B cell (primary cell): Measurements from ENCODE around the gene DCAKD. TPM values are rescaled to one million over a fixed set of nuclear protein-coding genes. Genes with fewer than 3 reads are reported as not detected.

Source experiments
- ATAC-seq: fragments of 200-7000 bp; cut with Tn5 transposase; one replicate; pipeline ENCODE4 v1.10.0; 2021; ENCODE audit warnings: low read depth, mild to moderate bottlenecking, moderate number of reproducible peaks, moderate library complexity
- CTCF ChIA-PET: fragments of 350-600 bp; sonication (Branson Sonifier 250); formaldehyde crosslinking; loops from one replicate; lab custom pipeline; 2021; ENCODE audit warnings: antibody characterized with exemption, inconsistent platforms; lab: Charles Lee
- POLR2A ChIA-PET: fragments of 350-600 bp; sonication (Branson Sonifier 250); formaldehyde crosslinking; loops from one replicate; lab custom pipeline; 2021; ENCODE audit warnings: antibody characterized with exemption; lab: Charles Lee
- DNase-seq: peaks from one replicate; pipeline ENCODE4 v3.0.0; 2013
- H2AFZ ChIP-seq: 2 replicates; pipeline ENCODE4 v1.6.1; 2012; ENCODE audit warnings: mild to moderate bottlenecking, low read depth, low read length; ENCODE audit not compliant: insufficient read depth, poor library complexity, severe bottlenecking
- H3K27ac ChIP-seq, 2 donors: 1 replicate in 1 of 2; 2 replicates in 1 of 2; pipeline ENCODE4 v1.5.1; 2012 to 2013; ENCODE audit warnings: low read length in 2 of 2, mild to moderate bottlenecking in 2 of 2, moderate library complexity in 1 of 2
- H3K27me3 ChIP-seq, 4 experiments: fragments of 200-600 bp in 1 of 4; sonication (generic) in 1 of 4; replicated peaks in 1 of 4; 1 replicate in 2 of 4; 2 replicates in 2 of 4; pipeline versions ENCODE4 v1.6.1 to v1.7.0; 2013 to 2016; ENCODE audit warnings: low read length in 3 of 4, mild to moderate bottlenecking in 2 of 4, mixed read lengths in 1 of 4, moderate library complexity in 1 of 4; ENCODE audit not compliant: insufficient read depth in 4 of 4, control insufficient read depth in 3 of 4; ENCODE audit errors: control extremely low read depth in 1 of 4
- H3K36me3 ChIP-seq, 2 experiments: replicated peaks in 1 of 2; 1 replicate in 1 of 2; 2 replicates in 1 of 2; pipeline versions ENCODE4 v1.6.1 to v1.7.1; 2013; ENCODE audit warnings: low read length in 1 of 2; ENCODE audit not compliant: insufficient read depth in 2 of 2, control insufficient read depth in 1 of 2; ENCODE audit errors: control extremely low read depth in 1 of 2, extremely low read depth in 1 of 2
- H3K4me1 ChIP-seq, 2 donors: fragments of 200-600 bp in 1 of 2; sonication (generic) in 1 of 2; 1 replicate in 1 of 2; 2 replicates in 1 of 2; pipeline versions ENCODE4 v1.5.1 to v1.6.1; 2013 to 2017; ENCODE audit warnings: low read length in 2 of 2; ENCODE audit not compliant: control insufficient read depth in 2 of 2, insufficient read depth in 2 of 2
- H3K4me2 ChIP-seq: replicated peaks from 2 replicates; pipeline ENCODE3; 2012; ENCODE audit warnings: mild to moderate bottlenecking, low read depth, low read length; ENCODE audit not compliant: poor library complexity, severe bottlenecking
- H3K4me3 ChIP-seq, 5 experiments: fragments of 200-600 bp in 1 of 5; sonication (generic) in 1 of 5; 1 replicate in 3 of 5; 2 replicates in 2 of 5; pipeline versions ENCODE4 v1.5.1 to v1.7.0; 2011 to 2016; ENCODE audit warnings: low read length in 4 of 5, mild to moderate bottlenecking in 4 of 5, low read depth in 2 of 5, control low read depth in 1 of 5, moderate library complexity in 1 of 5; ENCODE audit not compliant: insufficient read depth in 1 of 5; ENCODE audit errors: control extremely low read depth in 1 of 5, extremely low read depth in 1 of 5
- H3K79me2 ChIP-seq: fragments of 200-600 bp; sonication (generic); one replicate; pipeline ENCODE4 v1.6.0; 2016; ENCODE audit warnings: low read length; ENCODE audit not compliant: control insufficient read depth, insufficient read depth
- H3K9ac ChIP-seq: fragments of 200-600 bp; sonication (generic); 2 replicates; pipeline ENCODE4 v1.6.1; 2017; ENCODE audit warnings: mild to moderate bottlenecking, low read length, moderate library complexity
- H3K9me3 ChIP-seq, 3 donors: one replicate each; pipeline versions ENCODE4 v1.6.1 to v1.7.1; 2013; ENCODE audit warnings: low read length in 2 of 3; ENCODE audit not compliant: control insufficient read depth in 2 of 3, insufficient read depth in 1 of 3; ENCODE audit errors: control extremely low read depth in 1 of 3
- H4K20me1 ChIP-seq: 2 replicates; pipeline ENCODE4 v1.6.0; 2012; ENCODE audit warnings: mild to moderate bottlenecking, low read length; ENCODE audit not compliant: insufficient read depth, control insufficient read depth, poor library complexity, severe bottlenecking
- H3K27ac Mint-ChIP-seq: one replicate; pipeline ENCODE4 v1.8.0; 2021; ENCODE audit warnings: mixed read lengths
- H3K27me3 Mint-ChIP-seq: one replicate; pipeline ENCODE4 v1.8.0; 2021; ENCODE audit warnings: mixed read lengths
- H3K4me1 Mint-ChIP-seq: one replicate; pipeline ENCODE4 v1.8.0; 2021; ENCODE audit warnings: mixed read lengths
- H3K4me3 Mint-ChIP-seq: one replicate; pipeline ENCODE4 v1.8.0; 2021; ENCODE audit warnings: mixed read lengths
- H3K9me3 Mint-ChIP-seq: one replicate; pipeline ENCODE4 v1.8.0; 2022; ENCODE audit warnings: mixed read lengths; ENCODE audit not compliant: insufficient read depth
- CTCF ChIP-seq: fragments of 200-600 bp; IDR thresholded peaks from one replicate; pipeline ENCODE4 v1.8.0; 2022; ENCODE audit warnings: antibody characterized with exemption, mild to moderate bottlenecking
- EZH2 ChIP-seq: IDR thresholded peaks from 2 replicates; pipeline ENCODE4 v1.6.1; 2012; ENCODE audit warnings: borderline replicate concordance, low read depth, mild to moderate bottlenecking, moderate library complexity, low read length; ENCODE audit not compliant: insufficient read depth, poor library complexity, severe bottlenecking
- WGBS: methylation state at CpG from one replicate; pipeline ENCODE4 v1.1.5; 2013; ENCODE audit warnings: missing lambda C conversion rate; ENCODE audit not compliant: insufficient coverage; 5-methylcytosine and 5-hydroxymethylcytosine counted together
- intact Hi-C: fragments of 100-400 bp; cut with micrococcal nuclease; formaldehyde crosslinking; loops from one replicate; pipeline ENCODE4 v1.10.0; 2022
- polyA plus RNA-seq: library from polyadenylated mRNA; depleted of rRNA; stranded (reverse); fragments of >200 nt; gene quantifications from 2 replicates; pipeline ENCODE4 v1.2.3, GENCODE V29; 2012
- total RNA-seq, 2 donors: library from RNA; stranded (reverse); fragments of 120-200 nt in 1 of 2; gene quantifications; 1 replicate in 1 of 2; 2 replicates in 1 of 2; pipeline versions ENCODE4 v1.2.3 to v1.2.4, GENCODE V29; 2013 to 2022

Gene DCAKD
- total and polyA plus RNA-seq, 2 donors (not counting 1 experiment from before 2014, with no cell fraction given) = 20.6 to 31.5 TPM

GRCh38 chr17:45018514-45018847 is 33.0 kb downstream of the DCAKD start:
- peak overlapping the region; percentile 58 for H3K9ac ChIP-seq
- H3K4me1 ChIP-seq = peaks cover 27 to 28% of the 10 kb centered on the region in 2 donors
- TF ChIP-seq EZH2 (no peak), CTCF (no peak)
- H3K36me3 ChIP-seq = no peaks in the 10 kb centered on the region
- Mint-ChIP-seq H3K27ac (no peak overlapping the region), H3K27me3 (peaks cover 39% of the 10 kb centered on the region), H3K4me1 (peaks cover 27% of the 10 kb centered on the region), H3K4me3 (peak overlapping the region; percentile 88), H3K9me3 (no peaks in the 10 kb centered on the region)
- CTCF ChIA-PET = interaction anchor here (8.5 kb wide), 1 partner anchor 98 kb away, joined by 95 read pairs; no protein-coding TSS in a partner anchor
- peaks cover 0 to 43% (median 34%) of the 10 kb centered on the region in 4 experiments for H3K27me3 ChIP-seq
- POLR2A ChIA-PET = no interaction called here
- peak overlapping the region; percentile 88 for H3K4me2 ChIP-seq
- 11% methylated on average over 2 of the region's 4 CpGs for WGBS
- no peak overlapping the region for H3K27ac ChIP-seq
- H3K4me3 ChIP-seq = peak overlapping the region in 2 of 5 experiments; percentile 30 to 56
- ATAC-seq = no peak
- peaks cover 0 to 16% (median 0%) of the 10 kb centered on the region in 3 donors for H3K9me3 ChIP-seq
- H4K20me1 ChIP-seq = no peaks in the 10 kb centered on the region
- peak overlapping the region; percentile 58 for H2AFZ ChIP-seq
- intact Hi-C loops = no loop called here
- H3K79me2 ChIP-seq = no peaks in the 10 kb centered on the region
- DNase-seq = peak; percentile 22

- H3K4me1 ChIP-seq = peaks cover 19 to 28% of the 10 kb centered on the region in 2 donors
- WGBS = 71% methylated on average over 4 of the region's 5 CpGs
- no peak overlapping the region for H2AFZ ChIP-seq
- H3K79me2 ChIP-seq = no peaks in the 10 kb centered on the region
- POLR2A ChIA-PET = interaction anchor here (0.7 kb wide), 1 partner anchor 244 kb away, joined by 4 read pairs; no protein-coding TSS in a partner anchor
- ATAC-seq (no peak), DNase-seq (no peak)
- no peak overlapping the region for H3K4me3 Mint-ChIP-seq
- H3K9ac ChIP-seq = no peak overlapping the region
- no peak overlapping the region for H3K4me2 ChIP-seq
- H3K9me3 ChIP-seq = peaks cover 0 to 16% (median 0%) of the 10 kb centered on the region in 3 donors
- no peaks in the 10 kb centered on the region for H3K36me3 ChIP-seq
- H3K27ac ChIP-seq = no peak overlapping the region
- H3K27me3 Mint-ChIP-seq = peaks cover 39% of the 10 kb centered on the region
- peaks cover 24% of the 10 kb centered on the region for H3K4me1 Mint-ChIP-seq
- no peaks in the 10 kb centered on the region for H4K20me1 ChIP-seq
- no peak for TF ChIP-seq CTCF
- TF ChIP-seq EZH2 = no peak
- H3K27ac Mint-ChIP-seq = no peak overlapping the region
- H3K9me3 Mint-ChIP-seq = no peaks in the 10 kb centered on the region
- no peak overlapping the region for H3K4me3 ChIP-seq
- peaks cover 0 to 40% (median 32%) of the 10 kb centered on the region in 4 experiments for H3K27me3 ChIP-seq
- CTCF ChIA-PET = no interaction called here
- intact Hi-C loops = no loop called here
Observed at GRCh38 chr17:45016823-45017222, 34.6 kb downstream of the DCAKD start.
